GM12874 (cell line): ENCODE results near the gene VWA3B.

Experiments used
- CTCF ChIP-seq: IDR thresholded peaks from 2 replicates; pipeline ENCODE4 v1.5.1; 2011; ENCODE audit warnings: low read depth, mild to moderate bottlenecking, control low read depth, low read length, moderate library complexity; ENCODE audit not compliant: insufficient read depth

The VWA3B gene

GRCh38 chr2:98335271-98335670, 248.3 kb downstream of the VWA3B start:
- no peak for TF ChIP-seq CTCF

- TF ChIP-seq CTCF: no peak
These were observed 254.3 kb downstream of the VWA3B start for GRCh38 chr2:98341241-98341640.

- no peak for TF ChIP-seq CTCF
These were observed 256.3 kb downstream of the VWA3B start for GRCh38 chr2:98343285-98343684.

- TF ChIP-seq CTCF: no peak
These were observed 259.6 kb downstream of the VWA3B start, which contains the start of gene CNGA3 for GRCh38 chr2:98346311-98347236. Gene CNGA3 (plus strand): TSS chr2:98346456. CDS start chr2:98369976, 23,520 bp downstream.

GRCh38 chr2:98347298-98348065, 260.5 kb downstream of the VWA3B start:
- no peak for TF ChIP-seq CTCF

- TF ChIP-seq CTCF: no peak
These were observed 261.1 kb downstream of the VWA3B start for GRCh38 chr2:98348066-98348561.

GRCh38 chr2:98350411-98350810, 263.4 kb downstream of the VWA3B start:
- no peak for TF ChIP-seq CTCF
